Measurements from ENCODE around the gene EPC2.
A peak's percentile ranks its signal among the peaks of the same experiment; 100 is the strongest.

EPC2 gene

DNA sequence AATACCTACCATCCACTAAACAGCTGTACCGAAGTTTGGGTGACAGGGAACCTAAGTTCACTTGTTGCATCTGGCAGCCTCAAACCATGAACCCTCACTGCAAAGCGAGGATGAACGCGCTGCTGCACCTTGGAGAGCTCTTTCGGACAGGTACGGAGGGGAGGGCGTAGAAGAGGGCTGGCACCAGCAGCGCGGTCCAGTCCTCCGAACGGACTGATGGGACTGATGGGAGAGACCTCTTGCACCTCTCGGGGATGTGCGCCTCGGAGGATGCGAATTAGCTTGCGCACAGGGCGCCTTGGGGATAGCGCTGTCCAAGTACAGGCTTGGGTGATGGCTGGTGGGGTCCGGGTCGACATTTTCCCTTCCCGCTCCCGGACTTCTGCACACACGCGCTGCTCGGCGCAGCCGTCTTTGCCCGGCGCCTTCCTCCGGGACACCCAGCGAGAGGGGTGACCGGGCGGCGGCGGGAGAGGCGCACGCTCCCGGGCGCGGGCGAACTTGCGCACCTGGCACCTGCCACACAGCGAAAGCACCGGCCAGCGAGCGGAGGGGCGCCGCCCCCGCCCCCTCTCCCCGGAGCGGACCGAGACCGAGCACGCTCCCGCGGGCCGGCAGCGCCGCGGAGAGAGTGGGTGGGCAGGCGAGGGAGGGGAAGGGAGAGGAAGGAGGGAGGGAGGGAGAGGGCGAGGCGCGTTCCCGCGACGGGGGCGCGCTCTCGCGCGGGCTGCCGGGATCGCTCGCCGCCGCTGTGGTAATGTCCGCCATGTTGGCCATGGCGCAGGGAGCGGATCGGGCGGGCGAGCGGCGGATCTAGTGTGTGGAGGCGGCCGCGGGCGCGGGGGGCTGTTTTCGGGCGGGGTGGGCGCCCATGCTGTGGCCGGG, at the start of gene EPC2:
EPC2 (plus strand) TSS at position 754 of the 885 bp plus-strand sequence. CDS start 267 bp downstream, outside the sequence.
- DNase-seq = peak; percentile 81

GRCh38 chr2:148596018-148596417, 48.5 kb upstream of the EPC2 start:
- DNase-seq = no peak

DNA sequence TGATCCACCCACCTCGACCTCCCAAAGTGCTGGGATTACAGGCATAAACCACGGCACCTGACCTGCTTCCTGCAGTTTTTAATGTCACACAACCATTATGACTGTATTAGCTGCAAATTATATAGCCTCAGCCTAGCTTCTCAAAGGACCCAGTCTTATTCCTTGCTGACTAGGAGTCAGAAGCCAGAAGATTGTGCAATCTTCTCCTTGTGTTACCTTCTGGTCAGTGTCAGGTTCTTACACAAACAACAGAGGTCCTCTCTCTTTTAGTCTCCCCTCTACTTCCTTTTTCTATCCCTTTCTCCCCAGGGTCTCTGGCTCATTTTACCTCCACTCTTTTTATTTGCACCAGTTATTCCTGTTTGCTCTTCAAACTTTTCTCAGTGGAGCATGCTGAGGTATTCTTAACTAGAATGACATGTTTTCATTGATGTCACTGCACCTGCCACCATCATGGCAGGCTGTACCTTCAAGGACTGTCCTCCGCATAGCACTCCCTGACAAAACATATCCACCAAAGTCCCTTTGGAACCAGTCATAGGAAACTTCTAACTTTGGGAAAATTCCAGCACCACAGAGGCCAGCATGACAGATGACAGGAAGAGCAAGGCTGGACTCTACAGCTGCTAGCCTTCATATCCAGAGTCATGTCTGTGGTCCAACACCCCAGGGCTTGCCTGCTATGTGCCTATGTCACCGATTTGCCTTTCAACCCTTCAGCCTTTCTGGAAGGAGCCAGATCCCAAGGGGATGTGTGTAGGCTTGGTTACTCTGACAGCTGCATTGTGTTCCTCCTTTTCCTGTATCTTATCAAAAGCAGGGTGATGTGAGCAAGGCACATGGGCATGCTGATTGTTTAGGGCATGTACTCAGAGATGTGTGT, 45.2 kb upstream of the EPC2 start:
- no peak for DNase-seq

GRCh38 chr2:148602885-148603561, 41.5 kb upstream of the EPC2 start:
- no peak for DNase-seq

DNA sequence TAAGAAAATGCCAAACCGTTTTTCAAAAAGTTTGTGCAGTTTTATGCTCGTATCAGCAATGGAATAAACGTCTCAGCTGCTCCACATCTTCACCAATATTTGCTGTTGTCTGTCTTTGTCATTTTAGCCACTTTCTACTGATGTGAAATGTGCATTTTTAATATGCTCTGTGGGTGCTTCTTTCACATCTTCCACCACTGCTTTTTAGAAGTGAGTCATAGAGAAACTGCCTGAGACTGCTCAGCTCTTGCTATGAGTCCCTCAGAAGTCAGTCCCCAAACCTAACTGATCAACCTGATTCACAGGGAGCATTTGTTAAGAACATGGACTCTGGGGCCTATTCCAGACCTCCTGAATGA, 41.0 kb upstream of the EPC2 start:
- no peak for DNase-seq

GRCh38 chr2:148604927-148605326, 39.6 kb upstream of the EPC2 start:
- no peak for DNase-seq

DNA sequence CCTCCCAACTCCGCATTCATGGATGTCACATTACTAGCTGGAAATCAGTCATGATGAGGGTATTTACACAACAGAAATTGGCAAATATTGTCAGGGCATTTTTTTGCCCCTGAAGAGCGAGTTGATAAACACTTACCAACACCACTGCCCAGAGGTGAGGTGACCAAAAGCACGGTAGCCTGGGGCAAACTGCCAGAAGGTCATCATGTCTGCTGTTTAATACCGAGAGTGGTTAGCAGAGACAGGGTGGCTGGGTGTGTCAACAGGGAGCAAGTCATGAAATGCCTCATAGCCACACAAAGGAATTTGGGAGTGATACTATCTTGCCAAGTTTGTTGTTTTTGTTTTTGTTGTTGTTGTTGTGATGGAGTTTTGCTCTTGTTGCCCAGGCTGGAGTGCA, 37.0 kb upstream of the EPC2 start:
- no peak for DNase-seq

- DNase-seq = no peak
These were observed 31.1 kb upstream of the EPC2 start for GRCh38 chr2:148613231-148614013.

GRCh38 chr2:148614014-148614321, 30.6 kb upstream of the EPC2 start:
- DNase-seq = peak; percentile 62

GRCh38 chr2:148614322-148615049, 30.1 kb upstream of the EPC2 start:
- DNase-seq = peak; percentile 91

DNA sequence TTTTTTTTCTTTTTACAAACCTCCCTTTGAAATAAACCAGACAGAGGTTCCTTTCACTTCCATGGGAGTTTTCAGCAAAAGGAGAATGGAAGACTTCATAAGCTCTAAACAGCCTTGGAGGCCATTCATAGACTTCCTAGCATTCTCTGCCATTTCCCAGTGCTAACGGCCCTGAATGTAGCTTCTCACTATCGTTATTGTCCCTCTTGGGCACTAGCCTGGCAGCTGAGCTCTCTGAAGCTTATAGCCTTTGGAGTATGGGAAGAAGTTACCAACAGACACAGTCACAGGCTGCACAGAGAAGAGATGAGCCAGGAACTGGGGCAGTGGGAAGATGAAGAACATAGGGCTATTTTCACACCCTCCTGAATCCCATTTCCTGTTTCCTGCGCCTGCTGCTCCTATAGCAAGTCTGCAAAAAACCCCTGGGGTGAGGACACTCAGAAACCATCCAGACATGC, 29.1 kb upstream of the EPC2 start:
- DNase-seq = peak; percentile 39

DNA sequence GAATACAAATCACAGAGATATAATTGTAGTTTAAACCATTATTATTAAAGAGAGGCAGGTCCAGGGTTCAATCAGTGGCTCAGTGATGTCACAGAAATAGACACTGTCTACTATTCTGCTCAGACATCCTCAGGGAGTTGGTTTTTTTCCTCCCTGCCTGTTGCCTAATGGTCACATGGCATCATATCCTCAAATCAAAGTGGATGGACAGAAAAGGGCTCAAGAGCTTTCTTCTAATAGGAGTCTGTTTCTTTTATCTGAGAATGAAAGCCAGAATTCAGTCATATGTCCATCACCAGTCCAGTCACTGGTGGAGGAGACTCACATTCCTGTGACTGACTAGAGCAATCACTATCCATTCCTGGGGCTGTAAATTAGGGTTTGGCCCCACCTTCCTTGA, 27.9 kb upstream of the EPC2 start:
- DNase-seq = no peak

DNA sequence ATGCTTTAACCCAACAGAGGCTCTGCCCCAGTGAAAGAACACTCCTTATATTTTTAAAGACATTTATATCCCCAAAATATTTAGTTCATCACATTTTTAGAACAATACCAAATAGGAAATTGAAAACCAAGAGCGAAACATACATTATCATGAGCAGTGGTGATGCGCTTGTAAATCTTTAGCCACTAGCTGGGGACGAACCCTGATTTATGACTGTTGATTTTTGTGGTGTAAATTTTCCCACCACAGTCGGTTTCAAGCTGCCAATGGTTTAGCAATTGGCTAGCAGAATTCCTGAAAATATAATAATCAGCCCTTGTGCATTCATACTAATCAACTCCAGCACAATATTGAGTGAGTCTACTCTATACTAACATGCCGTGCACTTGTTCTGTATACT, 27.3 kb upstream of the EPC2 start:
- DNase-seq = no peak

GRCh38 chr2:148619560-148620195, 24.9 kb upstream of the EPC2 start:
- no peak for DNase-seq

GRCh38 chr2:148622366-148622765, 22.2 kb upstream of the EPC2 start:
- DNase-seq = no peak

DNA sequence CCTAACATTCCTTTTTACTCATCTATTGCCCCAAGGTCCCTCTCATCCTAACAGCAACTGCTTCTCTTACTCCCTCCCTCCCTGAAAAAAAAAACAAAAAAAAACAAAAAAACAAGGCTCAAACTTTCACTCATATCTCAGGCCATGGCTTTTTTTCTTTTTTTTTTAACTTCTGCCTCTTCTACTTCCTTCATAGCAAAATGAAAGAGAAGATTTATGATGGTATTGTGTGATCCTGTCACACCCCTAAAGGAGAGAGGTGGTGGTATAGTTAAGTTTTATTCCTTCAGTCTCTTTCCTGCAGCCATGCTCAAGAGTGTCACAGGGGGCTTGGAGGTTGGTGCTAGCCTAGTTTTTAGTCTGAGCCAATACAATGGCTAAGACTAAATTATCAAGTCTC, 21.5 kb upstream of the EPC2 start:
- DNase-seq = peak; percentile 31

- DNase-seq = no peak
These were observed 17.3 kb upstream of the EPC2 start for GRCh38 chr2:148627224-148627623.

DNA sequence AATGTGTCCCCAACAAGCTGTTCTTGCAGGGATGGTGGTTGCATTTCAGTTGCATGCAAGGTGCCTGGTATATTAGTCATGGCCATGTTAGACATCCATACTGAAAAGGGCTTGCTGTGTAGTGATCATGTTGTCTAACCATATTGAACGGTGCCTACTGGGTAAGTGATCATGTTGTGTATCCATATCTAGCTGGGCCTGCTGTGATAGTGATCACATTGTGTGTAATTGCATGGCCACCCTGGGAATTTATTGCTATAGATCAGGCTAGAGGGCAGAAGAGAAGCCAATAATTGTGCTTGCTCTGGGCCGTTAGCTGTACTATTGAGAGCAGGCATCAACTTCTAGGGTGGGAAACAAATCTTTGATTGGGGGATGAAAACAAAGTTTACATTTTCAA, 9.8 kb upstream of the EPC2 start:
- DNase-seq = no peak

DNA sequence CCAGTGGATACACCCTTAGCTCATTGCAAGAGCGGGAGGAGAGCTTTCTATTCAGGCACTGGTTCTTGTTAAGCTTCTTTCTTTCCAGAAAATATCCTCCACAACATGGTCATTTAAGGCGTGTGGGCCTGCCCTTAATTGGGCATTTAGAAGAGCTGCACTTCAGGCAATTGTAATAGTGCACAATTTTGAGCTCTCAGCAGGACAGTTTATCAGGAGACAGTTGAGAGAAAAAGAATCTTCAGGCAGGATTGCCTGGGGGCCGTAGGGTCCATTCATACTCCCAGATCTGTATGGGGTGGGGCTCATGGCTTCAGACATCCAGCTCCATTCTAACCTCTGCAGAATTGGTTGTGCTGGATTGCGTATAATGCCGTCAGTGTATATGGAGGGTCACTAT, 6.0 kb upstream of the EPC2 start:
- no peak for DNase-seq

- peak; percentile 13 for DNase-seq
These were observed 3.8 kb upstream of the EPC2 start for GRCh38 chr2:148640767-148641166.

DNA sequence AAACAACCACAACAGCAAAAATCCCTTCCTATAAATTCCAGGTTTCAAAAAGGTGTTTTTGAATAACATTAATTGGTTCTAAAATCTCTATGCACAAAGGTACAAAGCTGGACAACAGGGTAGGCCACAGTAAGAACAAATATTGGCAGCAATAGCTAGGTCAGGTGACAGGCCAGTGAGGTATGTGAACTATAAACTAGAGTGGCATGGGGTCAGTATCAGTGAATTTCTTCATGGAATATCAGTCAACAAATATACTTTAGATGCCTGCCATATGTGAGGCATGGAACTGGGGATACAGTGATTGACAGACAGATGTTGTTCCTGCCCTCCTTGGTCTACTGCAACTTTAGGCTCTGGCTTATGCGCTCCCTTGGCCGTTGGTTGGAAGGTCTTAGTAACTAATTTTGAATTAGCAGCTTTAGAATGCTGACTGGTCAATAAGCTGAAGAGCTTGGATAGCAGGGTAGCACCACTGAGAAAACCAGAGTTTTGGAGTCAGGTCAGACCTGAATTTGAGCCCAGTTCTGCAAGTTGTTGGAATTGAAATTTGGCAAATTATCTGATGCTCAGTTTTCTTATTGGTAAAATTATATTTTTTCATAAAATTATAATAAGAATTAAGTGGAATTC, 2.3 kb upstream of the EPC2 start:
- no peak for DNase-seq
